GM12878 (cell line): ENCODE measurements around the gene ITGA1. TPM values are rescaled to one million over a fixed set of nuclear protein-coding genes. Genes with fewer than 3 reads are reported as not detected.

ENCODE experiments used
- ATAC-seq: fragments of 200-7000 bp; cut with Tn5 transposase; 3 replicates; pipeline ENCODE4 v1.9.1; 2020; ENCODE audit warnings: mild to moderate bottlenecking, moderate library complexity
- BruUV-seq: library from RNA; stranded (reverse); fragments of 400-500 nt; replicated peaks from 2 replicates; lab custom pipeline; 2021; lab: Mats Ljungman, UMichigan
- CTCF ChIA-PET: fragments of 300-600 bp; sonication (Branson Sonifier 250); formaldehyde crosslinking; extraction: SDS; loops from one replicate; lab custom pipeline; 2021; ENCODE audit warnings: inconsistent platforms; lab: Yijun Ruan, JAX
- POLR2A ChIA-PET: fragments of 350-600 bp; formaldehyde crosslinking; extraction: SDS; loops from one replicate; lab custom pipeline; 2021; ENCODE audit warnings: inconsistent platforms; lab: Charles Lee
- RAD21 ChIA-PET: fragments of 300-600 bp; sonication (Branson Sonifier 250); formaldehyde crosslinking; loops from one replicate; lab custom pipeline; 2023; ENCODE audit warnings: antibody characterized with exemption; ENCODE audit not compliant: unreplicated experiment; lab: Charles Lee
- SMC1A ChIA-PET: fragments of 300-600 bp; sonication (Branson Sonifier 250); formaldehyde crosslinking; loops from one replicate; lab custom pipeline; 2023; ENCODE audit not compliant: unreplicated experiment, uncharacterized antibody; lab: Charles Lee
- DNase-seq: peaks from one replicate; pipeline ENCODE4 v3.0.0-alpha.2; 2011; ENCODE audit warnings: low read depth, low spot score
- FAIRE-seq: peaks from 3 replicates; lab custom pipeline; 2011; peaks lifted over from hg19 to GRCh38; lab: Jason Lieb, UNC
- H2AFZ ChIP-seq: 2 replicates; pipeline ENCODE4 v1.6.0; 2011; ENCODE audit warnings: low read depth, low read length, control low read depth; ENCODE audit not compliant: control insufficient read depth
- H3K27ac ChIP-seq: 2 replicates; pipeline ENCODE4 v1.5.1; 2011; ENCODE audit warnings: control low read depth; ENCODE audit not compliant: control insufficient read depth, insufficient read depth
- H3K27me3 ChIP-seq, 2 experiments: replicated peaks in 1 of 2; 2 replicates each; pipeline versions ENCODE4 v1.6.0 to v1.6.1; 2011; ENCODE audit warnings: low read length in 1 of 2; ENCODE audit not compliant: control insufficient read depth in 2 of 2, insufficient read depth in 2 of 2
- H3K36me3 ChIP-seq, 2 experiments: 2 replicates each; pipeline ENCODE4 v1.5.1; 2011; ENCODE audit warnings: low read length in 1 of 2; ENCODE audit not compliant: control insufficient read depth in 2 of 2, insufficient read depth in 2 of 2
- H3K4me1 ChIP-seq: 2 replicates; pipeline ENCODE4 v1.6.1; 2011; ENCODE audit warnings: mild to moderate bottlenecking, low read length, moderate library complexity, mixed read lengths; ENCODE audit not compliant: control insufficient read depth, insufficient read depth
- H3K4me2 ChIP-seq: 2 replicates; pipeline ENCODE4 v1.6.0; 2011; ENCODE audit warnings: control low read depth; ENCODE audit not compliant: control insufficient read depth, insufficient read depth
- H3K4me3 ChIP-seq: fragments of 200-600 bp; sonication (generic); 2 replicates; pipeline ENCODE4 v1.5.1; 2016
- H3K79me2 ChIP-seq: 2 replicates; pipeline ENCODE4 v1.6.0; 2011; ENCODE audit warnings: low read length; ENCODE audit not compliant: control insufficient read depth, insufficient read depth
- H3K9ac ChIP-seq: 2 replicates; pipeline ENCODE4 v1.8.0; 2011; ENCODE audit warnings: low read length, control low read depth, mixed read lengths; ENCODE audit not compliant: control insufficient read depth, insufficient read depth
- H3K9me3 ChIP-seq: replicated peaks from 3 replicates; pipeline ENCODE4 v1.5.1; 2011; ENCODE audit warnings: mild to moderate bottlenecking, low read length; ENCODE audit not compliant: control insufficient read depth, insufficient read depth
- H4K20me1 ChIP-seq: 2 replicates; pipeline ENCODE4 v1.6.0; 2011; ENCODE audit not compliant: control insufficient read depth, insufficient read depth
- CHD4 ChIP-seq: fragments of 200-600 bp; sonication (generic); IDR thresholded peaks from 2 replicates; pipeline ENCODE4 v1.6.1; 2016; ENCODE audit warnings: mild to moderate bottlenecking
- FOXK2 ChIP-seq: fragments of 450-650 bp; IDR thresholded peaks from 2 replicates; pipeline ENCODE4 v1.6.1; 2017; ENCODE audit warnings: mild to moderate bottlenecking, moderate library complexity
- HDAC6 ChIP-seq: fragments of 200-600 bp; sonication (generic); IDR thresholded peaks from one replicate; pipeline ENCODE4 v1.8.0; 2017; ENCODE audit warnings: antibody characterized with exemption; ENCODE audit not compliant: unreplicated experiment
- JUND ChIP-seq: IDR thresholded peaks from 2 replicates; pipeline ENCODE4 v1.6.1; 2012; ENCODE audit warnings: low read depth, mild to moderate bottlenecking, low read length, improper control_type of control experiment, moderate library complexity
- LARP7 ChIP-seq: fragments of 450-650 bp; IDR thresholded peaks from 2 replicates; pipeline ENCODE4 v1.6.1; 2017; ENCODE audit warnings: mild to moderate bottlenecking
- MTA2 ChIP-seq: fragments of 450-650 bp; IDR thresholded peaks from 2 replicates; pipeline ENCODE4 v1.6.1; 2016; ENCODE audit warnings: low read depth, mild to moderate bottlenecking, moderate library complexity
- MXI1 ChIP-seq: fragments of 150-350 bp; IDR thresholded peaks from 2 replicates; pipeline ENCODE4 v1.6.1; 2011; ENCODE audit warnings: low read depth, mild to moderate bottlenecking, inconsistent platforms, low read length, improper control_type of control experiment
- NR2C2 ChIP-seq: IDR thresholded peaks from 2 replicates; pipeline ENCODE4 v1.6.1; 2011; ENCODE audit warnings: borderline replicate concordance, low read depth; ENCODE audit not compliant: control insufficient read depth, insufficient read length
- RB1 ChIP-seq: fragments of 450-650 bp; formaldehyde crosslinking; IDR thresholded peaks from 2 replicates; pipeline ENCODE4 v1.6.1; 2017; ENCODE audit warnings: mild to moderate bottlenecking, borderline replicate concordance
- RELA ChIP-seq: fragments of 450-650 bp; IDR thresholded peaks from 2 replicates; pipeline ENCODE4 v1.8.0; 2014; ENCODE audit warnings: borderline replicate concordance; ENCODE audit not compliant: partially characterized antibody
- SIN3A ChIP-seq: IDR thresholded peaks from 2 replicates; pipeline ENCODE4 v1.6.1; 2012; ENCODE audit warnings: low read depth, low read length, improper control_type of control experiment
- SKIL ChIP-seq: fragments of 450-650 bp; IDR thresholded peaks from 2 replicates; pipeline ENCODE4 v1.6.1; 2017; ENCODE audit warnings: mild to moderate bottlenecking, low read depth, inconsistent platforms; ENCODE audit not compliant: poor library complexity, severe bottlenecking
- WGBS: methylation state at CpG from one replicate; pipeline ENCODE4 v1.1.6; 2016; ENCODE audit warnings: low lambda C conversion rate; ENCODE audit not compliant: insufficient replicate concordance, insufficient coverage; ENCODE audit errors: missing lambda C conversion rate; 5-methylcytosine and 5-hydroxymethylcytosine counted together
- in situ Hi-C: fragments of 300-500 bp; cut with MboI; formaldehyde crosslinking; loops from 9 replicates; pipeline ENCODE4 v1.14.3; 2018; ENCODE audit warnings: mixed read lengths
- intact Hi-C: fragments of 100-400 bp; cut with micrococcal nuclease; formaldehyde crosslinking; loops from one replicate; pipeline ENCODE4 v1.14.2; 2022; ENCODE audit not compliant: unreplicated experiment
- polyA plus RNA-seq, 11 experiments: library from polyadenylated mRNA; depleted of rRNA in 4 of 11; unstranded in 6 of 11; stranded (reverse) in 5 of 11; fragments of >200 nt; fragmentation: Nextera tagmentation in 4 of 11; fragmentation: Illumina TruSeq in 1 of 11; extraction: Ambion mirVana in 4 of 11; extraction: Trizol in 1 of 11; gene quantifications; 1 replicate in 1 of 11; 2 replicates in 10 of 11; pipeline versions ENCODE4 v1.2.1 to v1.2.3, GENCODE V29; 2011 to 2016; ENCODE audit warnings: inconsistent platforms in 2 of 11, missing spikeins in 2 of 11, low read depth in 1 of 11
- total RNA-seq, 4 experiments: library from RNA; depleted of rRNA in 3 of 4; stranded (reverse); fragments of >200 nt in 3 of 4; fragmentation: Illumina TruSeq in 1 of 4; extraction: Trizol in 1 of 4; gene quantifications; 2 replicates each; pipeline versions ENCODE4 v1.2.1 to v1.2.3, GENCODE V29; 2013 to 2021

The ITGA1 gene
- total and polyA plus RNA-seq, 10 of the 15 experiments (the other 5 are each of a cell fraction or from before 2014, with no cell fraction given), result 0.02 to 0.56 (median 0.19) TPM

GRCh38 chr5:52743012-52743411, 44.7 kb upstream of the ITGA1 start:
- intact Hi-C loops, result no loop called here
- no TSS peak for BruUV-seq
- H3K79me2 ChIP-seq, result no peaks in the 10 kb centered on the region
- no peak for DNase-seq
- no peaks in the 10 kb centered on the region for H4K20me1 ChIP-seq
- no peaks in the 10 kb centered on the region for H3K4me1 ChIP-seq
- no peak overlapping the region for H3K27ac ChIP-seq
- no peak overlapping the region for H3K4me3 ChIP-seq
- ChIA-PET SMC1A (no interaction called here), CTCF (interaction anchor here (1.1 kb wide), 1 partner anchor 24 kb away, joined by 4 read pairs; no protein-coding TSS in a partner anchor), POLR2A (no interaction called here), RAD21 (no interaction called here)
- H3K9me3 ChIP-seq, result no peaks in the 10 kb centered on the region
- H3K36me3 ChIP-seq, result no peaks in the 10 kb centered on the region
- TF ChIP-seq MXI1 (no peak), RB1 (no peak), HDAC6 (no peak), LARP7 (no peak), JUND (no peak), SIN3A (no peak), MTA2 (no peak), CHD4 (no peak), NR2C2 (no peak), FOXK2 (no peak), SKIL (no peak), RELA (no peak)
- H3K27me3 ChIP-seq, result no peaks in the 10 kb centered on the region; a peak in 1 of 4 replicates
- no peak for ATAC-seq
- H3K4me2 ChIP-seq, result no peak overlapping the region
- FAIRE-seq, result no peak
- no peak overlapping the region for H2AFZ ChIP-seq
- H3K9ac ChIP-seq, result no peak overlapping the region
- 40% methylated on average over 2 of the region's 2 CpGs for WGBS
- in situ Hi-C loops, result no loop called here
